Suprapubic skin (tissue), 3 donors: ENCODE results near the gene ITIH5.

Source experiments
- CTCF ChIP-seq, 2 donors: fragments of 200-600 bp in 1 of 2; fragments of 450-650 bp in 1 of 2; sonication (generic) in 1 of 2; IDR thresholded peaks; one replicate each; pipeline ENCODE4 v1.5.1; 2016 to 2019; ENCODE audit warnings: antibody characterized with exemption in 2 of 2, mild to moderate bottlenecking in 1 of 2, moderate library complexity in 1 of 2
- POLR2AphosphoS5 ChIP-seq, 3 donors: sonication (generic); formaldehyde crosslinking; IDR thresholded peaks; one replicate each; pipeline ENCODE4 v1.6.1; 2017; ENCODE audit warnings: antibody characterized with exemption in 3 of 3

GRCh38 chr10:7545261-7545660 is 121.5 kb downstream of the ITIH5 start:
- TF ChIP-seq POLR2AphosphoS5 (IDR thresholded peaks at IDR 0.05) (no peak), CTCF (IDR thresholded peaks at IDR 0.05) (no peak)
